GM12878 (cell line): ENCODE measurements around the gene FBXO42. TPM values are rescaled to one million over a fixed set of nuclear protein-coding genes. Genes with fewer than 3 reads are reported as not detected.

Experiments used
- ATAC-seq: fragments of 200-7000 bp; cut with Tn5 transposase; 3 replicates; pipeline ENCODE4 v1.9.1; 2020; ENCODE audit warnings: mild to moderate bottlenecking, moderate library complexity
- BruUV-seq: library from RNA; stranded (reverse); fragments of 400-500 nt; replicated peaks from 2 replicates; lab custom pipeline; 2021; lab: Mats Ljungman, UMichigan
- CTCF ChIA-PET: fragments of 300-600 bp; sonication (Branson Sonifier 250); formaldehyde crosslinking; extraction: SDS; loops from one replicate; lab custom pipeline; 2021; ENCODE audit warnings: inconsistent platforms; lab: Yijun Ruan, JAX
- POLR2A ChIA-PET: fragments of 350-600 bp; formaldehyde crosslinking; extraction: SDS; loops from one replicate; lab custom pipeline; 2021; ENCODE audit warnings: inconsistent platforms; lab: Charles Lee
- RAD21 ChIA-PET: fragments of 300-600 bp; sonication (Branson Sonifier 250); formaldehyde crosslinking; loops from one replicate; lab custom pipeline; 2023; ENCODE audit warnings: antibody characterized with exemption; ENCODE audit not compliant: unreplicated experiment; lab: Charles Lee
- SMC1A ChIA-PET: fragments of 300-600 bp; sonication (Branson Sonifier 250); formaldehyde crosslinking; loops from one replicate; lab custom pipeline; 2023; ENCODE audit not compliant: unreplicated experiment, uncharacterized antibody; lab: Charles Lee
- DNase-seq: peaks from one replicate; pipeline ENCODE4 v3.0.0-alpha.2; 2011; ENCODE audit warnings: low read depth, low spot score
- FAIRE-seq: peaks from 3 replicates; lab custom pipeline; 2011; peaks lifted over from hg19 to GRCh38; lab: Jason Lieb, UNC
- H2AFZ ChIP-seq: 2 replicates; pipeline ENCODE4 v1.6.0; 2011; ENCODE audit warnings: low read depth, low read length, control low read depth; ENCODE audit not compliant: control insufficient read depth
- H3K27ac ChIP-seq: 2 replicates; pipeline ENCODE4 v1.5.1; 2011; ENCODE audit warnings: control low read depth; ENCODE audit not compliant: control insufficient read depth, insufficient read depth
- H3K27me3 ChIP-seq, 2 experiments: replicated peaks in 1 of 2; 2 replicates each; pipeline versions ENCODE4 v1.6.0 to v1.6.1; 2011; ENCODE audit warnings: low read length in 1 of 2; ENCODE audit not compliant: control insufficient read depth in 2 of 2, insufficient read depth in 2 of 2
- H3K36me3 ChIP-seq, 2 experiments: 2 replicates each; pipeline ENCODE4 v1.5.1; 2011; ENCODE audit warnings: low read length in 1 of 2; ENCODE audit not compliant: control insufficient read depth in 2 of 2, insufficient read depth in 2 of 2
- H3K4me1 ChIP-seq: 2 replicates; pipeline ENCODE4 v1.6.1; 2011; ENCODE audit warnings: mild to moderate bottlenecking, low read length, moderate library complexity, mixed read lengths; ENCODE audit not compliant: control insufficient read depth, insufficient read depth
- H3K4me2 ChIP-seq: 2 replicates; pipeline ENCODE4 v1.6.0; 2011; ENCODE audit warnings: control low read depth; ENCODE audit not compliant: control insufficient read depth, insufficient read depth
- H3K4me3 ChIP-seq: fragments of 200-600 bp; sonication (generic); 2 replicates; pipeline ENCODE4 v1.5.1; 2016
- H3K79me2 ChIP-seq: 2 replicates; pipeline ENCODE4 v1.6.0; 2011; ENCODE audit warnings: low read length; ENCODE audit not compliant: control insufficient read depth, insufficient read depth
- H3K9ac ChIP-seq: 2 replicates; pipeline ENCODE4 v1.8.0; 2011; ENCODE audit warnings: low read length, control low read depth, mixed read lengths; ENCODE audit not compliant: control insufficient read depth, insufficient read depth
- H3K9me3 ChIP-seq: replicated peaks from 3 replicates; pipeline ENCODE4 v1.5.1; 2011; ENCODE audit warnings: mild to moderate bottlenecking, low read length; ENCODE audit not compliant: control insufficient read depth, insufficient read depth
- H4K20me1 ChIP-seq: 2 replicates; pipeline ENCODE4 v1.6.0; 2011; ENCODE audit not compliant: control insufficient read depth, insufficient read depth
- CUX1 ChIP-seq: IDR thresholded peaks from 2 replicates; pipeline ENCODE4 v1.6.1; 2012; ENCODE audit warnings: improper control_type of control experiment, low read depth, low read length; ENCODE audit not compliant: insufficient replicate concordance
- E2F8 ChIP-seq: fragments of 450-650 bp; IDR thresholded peaks from 2 replicates; pipeline ENCODE4 v1.6.1; 2018; ENCODE audit warnings: mild to moderate bottlenecking, low read depth, moderate library complexity; ENCODE audit not compliant: partially characterized antibody
- ETV6 ChIP-seq, 2 experiments: fragments of 450-650 bp in 1 of 2; IDR thresholded peaks in 1 of 2; conservative IDR thresholded peaks in 1 of 2; 2 replicates each; pipeline ENCODE4 v1.6.1; 2014; ENCODE audit warnings: antibody characterized with exemption in 1 of 2, borderline replicate concordance in 1 of 2, low read depth in 1 of 2, mild to moderate bottlenecking in 1 of 2, moderate library complexity in 1 of 2
- HDAC2 ChIP-seq: fragments of 200-600 bp; sonication (generic); IDR thresholded peaks from 2 replicates; pipeline ENCODE4 v1.6.1; 2017
- LARP7 ChIP-seq: fragments of 450-650 bp; IDR thresholded peaks from 2 replicates; pipeline ENCODE4 v1.6.1; 2017; ENCODE audit warnings: mild to moderate bottlenecking
- MTA3 ChIP-seq: IDR thresholded peaks from 2 replicates; pipeline ENCODE4 v1.6.1; 2012; ENCODE audit warnings: low read length, inconsistent platforms, borderline replicate concordance
- SIX5 ChIP-seq: IDR thresholded peaks from 2 replicates; pipeline ENCODE4 v1.6.1; 2011; ENCODE audit warnings: mild to moderate bottlenecking, low read depth, low read length, moderate library complexity; ENCODE audit not compliant: severe bottlenecking
- SMAD5 ChIP-seq: IDR thresholded peaks from 2 replicates; pipeline ENCODE4 v1.6.1; 2016; ENCODE audit warnings: antibody characterized with exemption, low read depth
- ZBTB40 ChIP-seq: fragments of 450-650 bp; IDR thresholded peaks from 2 replicates; pipeline ENCODE4 v1.6.1; 2016; ENCODE audit warnings: mild to moderate bottlenecking, moderate library complexity, borderline replicate concordance
- WGBS: methylation state at CpG from one replicate; pipeline ENCODE4 v1.1.6; 2016; ENCODE audit warnings: low lambda C conversion rate; ENCODE audit not compliant: insufficient replicate concordance, insufficient coverage; ENCODE audit errors: missing lambda C conversion rate; 5-methylcytosine and 5-hydroxymethylcytosine counted together
- in situ Hi-C: fragments of 300-500 bp; cut with MboI; formaldehyde crosslinking; loops from 9 replicates; pipeline ENCODE4 v1.14.3; 2018; ENCODE audit warnings: mixed read lengths
- intact Hi-C: fragments of 100-400 bp; cut with micrococcal nuclease; formaldehyde crosslinking; loops from one replicate; pipeline ENCODE4 v1.14.2; 2022; ENCODE audit not compliant: unreplicated experiment
- polyA plus RNA-seq, 11 experiments: library from polyadenylated mRNA; depleted of rRNA in 4 of 11; unstranded in 6 of 11; stranded (reverse) in 5 of 11; fragments of >200 nt; fragmentation: Nextera tagmentation in 4 of 11; fragmentation: Illumina TruSeq in 1 of 11; extraction: Ambion mirVana in 4 of 11; extraction: Trizol in 1 of 11; gene quantifications; 1 replicate in 1 of 11; 2 replicates in 10 of 11; pipeline versions ENCODE4 v1.2.1 to v1.2.3, GENCODE V29; 2011 to 2016; ENCODE audit warnings: inconsistent platforms in 2 of 11, missing spikeins in 2 of 11, low read depth in 1 of 11
- total RNA-seq, 4 experiments: library from RNA; depleted of rRNA in 3 of 4; stranded (reverse); fragments of >200 nt in 3 of 4; fragmentation: Illumina TruSeq in 1 of 4; extraction: Trizol in 1 of 4; gene quantifications; 2 replicates each; pipeline versions ENCODE4 v1.2.1 to v1.2.3, GENCODE V29; 2013 to 2021

The FBXO42 gene
- total and polyA plus RNA-seq, 10 of the 15 experiments (the other 5 are each of a cell fraction or from before 2014, with no cell fraction given), result 6.1 to 23.8 (median 15.2) TPM

DNA sequence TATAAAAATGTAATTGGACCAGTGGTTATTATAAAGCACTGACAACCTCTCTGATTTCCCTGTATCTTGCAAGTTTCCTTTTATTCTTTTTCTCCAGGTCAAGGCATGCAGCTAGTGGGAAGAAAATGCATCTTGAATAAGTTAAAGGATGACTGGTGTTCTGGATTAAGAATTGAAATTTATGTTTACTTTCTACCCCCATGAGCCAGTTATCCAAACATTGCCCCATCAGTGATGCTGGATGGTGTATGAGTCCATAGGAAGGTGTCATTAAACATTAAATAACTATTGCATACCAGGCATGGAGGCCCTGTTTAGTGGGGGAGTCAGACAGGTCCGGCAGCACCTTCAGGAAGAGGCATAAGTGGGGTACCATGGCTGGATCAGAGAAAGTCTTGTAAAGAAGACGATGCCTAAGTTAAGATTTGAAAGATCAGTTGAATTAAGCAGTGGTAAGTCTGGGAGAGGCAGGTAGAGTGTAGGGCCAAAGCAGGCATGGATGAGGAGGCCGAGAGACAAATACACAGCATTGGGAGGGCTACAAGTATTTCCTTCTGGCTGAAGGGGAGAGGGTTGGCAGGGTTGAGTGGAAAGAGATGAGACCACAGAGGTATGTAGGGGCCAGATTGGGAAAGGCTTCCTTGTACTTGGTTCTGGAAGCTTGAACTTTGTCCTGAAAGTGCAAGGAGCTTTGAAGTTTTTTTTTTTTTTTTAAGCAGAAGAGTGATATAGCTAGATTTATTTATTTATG, 20.4 kb upstream of the FBXO42 start:
- H3K4me2 ChIP-seq, result peak overlapping the region; percentile 38; the same call in 1 of the 2 replicates
- ATAC-seq (no peak), DNase-seq (no peak), FAIRE-seq (no peak)
- in situ Hi-C loops (no loop called here), intact Hi-C loops (no loop called here)
- peaks cover 20% of the 10 kb centered on the region for H4K20me1 ChIP-seq
- ChIA-PET RAD21 (interaction anchor here (3.4 kb wide), 1 partner anchor 14 kb away, joined by 17 read pairs; no protein-coding TSS in a partner anchor), CTCF (interaction anchor here (1.4 to 5.7 kb wide), 3 partner anchors 14 to 67 kb away, joined by 3 to 30 read pairs (median 4); partner anchors contain the start of genes FBXO42 and NECAP2), POLR2A (interaction anchor here (1.0 to 1.4 kb wide), 2 partner anchors 14 to 15 kb away, joined by 3 to 5 read pairs; no protein-coding TSS in a partner anchor), SMC1A (interaction anchor here (0.6 to 5.8 kb wide), 5 partner anchors 8 to 90 kb away, joined by 3 to 37 read pairs (median 7); no protein-coding TSS in a partner anchor)
- H3K36me3 ChIP-seq, result peaks cover 4 to 5% of the 10 kb centered on the region in 2 experiments; a peak in 2 of 4 replicates
- H3K9ac ChIP-seq, result no peak overlapping the region
- no TSS peak for BruUV-seq
- H3K9me3 ChIP-seq, result no peaks in the 10 kb centered on the region
- no peaks in the 10 kb centered on the region for H3K27me3 ChIP-seq
- H3K79me2 ChIP-seq, result peaks cover 94% of the 10 kb centered on the region
- no peak overlapping the region for H3K27ac ChIP-seq
- 96% methylated on average over 3 of the region's 3 CpGs for WGBS
- H3K4me3 ChIP-seq, result no peak overlapping the region
- H3K4me1 ChIP-seq, result peaks cover 9% of the 10 kb centered on the region
- no peak overlapping the region for H2AFZ ChIP-seq
- TF ChIP-seq LARP7, result no peak
- no peak for TF ChIP-seq SMAD5
- TF ChIP-seq ZBTB40, result no peak
- TF ChIP-seq E2F8, result no peak
- no peak for TF ChIP-seq MTA3
- no peak for TF ChIP-seq HDAC2
- TF ChIP-seq SIX5, result no peak
- no peak for TF ChIP-seq ETV6 (conservative IDR thresholded peaks at IDR 0.05 in 1 of 2, IDR thresholded peaks at IDR 0.05 in 1 of 2; ENCODE audit: borderline replicate concordance in 1 of 2, low read depth in 1 of 2)
- TF ChIP-seq CUX1, result no peak
